HUES64 (cell line): ENCODE measurements around the gene PBX4.

Experiments used
- H3K27ac ChIP-seq: 2 replicates; pipeline ENCODE4 v1.7.0; 2013; ENCODE audit warnings: low read depth, low read length, inconsistent platforms
- H3K27me3 ChIP-seq: 2 replicates; pipeline ENCODE4 v1.6.1; 2013; ENCODE audit warnings: mild to moderate bottlenecking, low read length; ENCODE audit not compliant: insufficient read depth
- H3K36me3 ChIP-seq: 2 replicates; pipeline ENCODE4 v1.6.1; 2013; ENCODE audit warnings: mild to moderate bottlenecking, low read length; ENCODE audit not compliant: insufficient read depth
- H3K4me1 ChIP-seq: 2 replicates; pipeline ENCODE4 v1.6.1; 2013; ENCODE audit warnings: mild to moderate bottlenecking, low read length, moderate library complexity; ENCODE audit not compliant: insufficient read depth
- H3K4me3 ChIP-seq: 2 replicates; pipeline ENCODE4 v1.5.1; 2013; ENCODE audit warnings: mild to moderate bottlenecking, low read length, moderate library complexity
- H3K9ac ChIP-seq: 2 replicates; pipeline ENCODE4 v1.6.1; 2013; ENCODE audit warnings: mild to moderate bottlenecking, low read depth, low read length
- H3K9me3 ChIP-seq: 2 replicates; pipeline ENCODE4 v1.6.1; 2013; ENCODE audit warnings: low read depth, low read length; ENCODE audit not compliant: insufficient read depth
- WGBS: fragments of 150-250, 120-280 bp; methylation state at CpG from one replicate; pipeline ENCODE4 v1.1.7; 2013; ENCODE audit warnings: missing lambda C conversion rate; 5-methylcytosine and 5-hydroxymethylcytosine counted together

The PBX4 gene

GRCh38 chr19:19543101-19543500 lies 75.4 kb downstream of the PBX4 start:
- H3K4me3 ChIP-seq: no peak overlapping the region
- no peak overlapping the region for H3K27ac ChIP-seq
- H3K9me3 ChIP-seq: no peaks in the 10 kb centered on the region
- H3K9ac ChIP-seq: no peak overlapping the region
- H3K27me3 ChIP-seq: peaks cover 27% of the 10 kb centered on the region
- no peaks in the 10 kb centered on the region; the same call in 1 of the 2 replicates for H3K4me1 ChIP-seq
- H3K36me3 ChIP-seq: no peaks in the 10 kb centered on the region
- 94% methylated on average over 13 of the region's 13 CpGs for WGBS

- Histone ChIP-seq H3K9me3 (no peaks in the 10 kb centered on the region), H3K4me1 (no peaks in the 10 kb centered on the region; the same call in 1 of the 2 replicates), H3K27ac (no peak overlapping the region), H3K27me3 (peaks cover 33% of the 10 kb centered on the region), H3K36me3 (no peaks in the 10 kb centered on the region), H3K9ac (no peak overlapping the region), H3K4me3 (no peak overlapping the region)
- WGBS: 93% methylated on average over 12 of the region's 12 CpGs
Measured at GRCh38 chr19:19542507-19542906, 76.0 kb downstream of the PBX4 start.

GRCh38 chr19:19541616-19542015 lies 76.9 kb downstream of the PBX4 start:
- 94% methylated on average over 16 of the region's 16 CpGs for WGBS
- Histone ChIP-seq H3K4me1 (no peaks in the 10 kb centered on the region; the same call in 1 of the 2 replicates), H3K27ac (no peak overlapping the region), H3K27me3 (peaks cover 34% of the 10 kb centered on the region), H3K9ac (no peak overlapping the region), H3K4me3 (no peak overlapping the region), H3K9me3 (no peaks in the 10 kb centered on the region), H3K36me3 (no peaks in the 10 kb centered on the region)

GRCh38 chr19:19540715-19541515 lies 77.6 kb downstream of the PBX4 start:
- Histone ChIP-seq H3K4me1 (no peaks in the 10 kb centered on the region; the same call in 1 of the 2 replicates), H3K4me3 (peak overlapping the region; percentile 50), H3K9ac (no peak overlapping the region), H3K27ac (no peak overlapping the region), H3K9me3 (no peaks in the 10 kb centered on the region), H3K36me3 (no peaks in the 10 kb centered on the region), H3K27me3 (peaks cover 34% of the 10 kb centered on the region)
- WGBS: 88% methylated on average over 45 of the region's 45 CpGs

GRCh38 chr19:19540064-19540714 lies 78.3 kb downstream of the PBX4 start:
- no peaks in the 10 kb centered on the region for H3K36me3 ChIP-seq
- H3K4me3 ChIP-seq: peak overlapping the region; percentile 50
- 79% methylated on average over 74 of the region's 74 CpGs for WGBS
- H3K27ac ChIP-seq: no peak overlapping the region
- H3K4me1 ChIP-seq: no peaks in the 10 kb centered on the region; the same call in 1 of the 2 replicates
- no peaks in the 10 kb centered on the region for H3K9me3 ChIP-seq
- H3K27me3 ChIP-seq: peaks cover 34% of the 10 kb centered on the region
- H3K9ac ChIP-seq: no peak overlapping the region

GRCh38 chr19:19539698-19540063 lies 78.8 kb downstream of the PBX4 start:
- Histone ChIP-seq H3K27ac (no peak overlapping the region), H3K27me3 (peaks cover 34% of the 10 kb centered on the region), H3K4me1 (no peaks in the 10 kb centered on the region; the same call in 1 of the 2 replicates), H3K36me3 (no peaks in the 10 kb centered on the region), H3K9ac (no peak overlapping the region), H3K9me3 (no peaks in the 10 kb centered on the region), H3K4me3 (no peak overlapping the region)
- 81% methylated on average over 19 of the region's 19 CpGs for WGBS

GRCh38 chr19:19538785-19539166 lies 79.7 kb downstream of the PBX4 start:
- 47% methylated on average over 7 of the region's 7 CpGs for WGBS
- Histone ChIP-seq H3K27ac (no peak overlapping the region), H3K4me3 (peak overlapping the region; percentile 65), H3K9me3 (no peaks in the 10 kb centered on the region), H3K27me3 (peaks cover 39% of the 10 kb centered on the region), H3K9ac (no peak overlapping the region), H3K4me1 (no peaks in the 10 kb centered on the region; the same call in 1 of the 2 replicates), H3K36me3 (no peaks in the 10 kb centered on the region)

- Histone ChIP-seq H3K9ac (peak within 1 kb of the TSS; percentile 64), H3K4me3 (peak within 1 kb of the TSS; percentile 65), H3K27ac (no peak within 1 kb of the TSS), H3K27me3 (peaks cover 39% of the 10 kb centered on the region), H3K36me3 (no peaks in the 10 kb centered on the region), H3K4me1 (no peaks in the 10 kb centered on the region; the same call in 1 of the 2 replicates), H3K9me3 (no peaks in the 10 kb centered on the region)
- 4% methylated on average over 56 of the region's 56 CpGs for WGBS
Measured at GRCh38 chr19:19538061-19538784, 80.3 kb downstream of the PBX4 start, which contains the start of gene CILP2. CILP2 (plus strand) TSS chr19:19538265; CDS start chr19:19538350, 85 bp downstream.

GRCh38 chr19:19537075-19538048 lies 81.1 kb downstream of the PBX4 start:
- H3K27ac ChIP-seq: no peak overlapping the region
- H3K4me1 ChIP-seq: no peaks in the 10 kb centered on the region; the same call in 1 of the 2 replicates
- WGBS: 88% methylated on average over 59 of the region's 59 CpGs
- no peak overlapping the region for H3K9ac ChIP-seq
- H3K36me3 ChIP-seq: no peaks in the 10 kb centered on the region
- H3K9me3 ChIP-seq: no peaks in the 10 kb centered on the region
- peaks cover 39% of the 10 kb centered on the region for H3K27me3 ChIP-seq
- H3K4me3 ChIP-seq: peak overlapping the region; percentile 65; the same call in 1 of the 2 replicates
